Measurements from ENCODE around the gene HPSE. TPM values are rescaled to one million over a fixed set of nuclear protein-coding genes. Genes with fewer than 3 reads are reported as not detected.

Gene HPSE
- total and polyA plus RNA-seq, 9 of the 15 experiments (the other 6 are each of a cell fraction or from before 2014, with no cell fraction given) = 0.01 to 0.42 (median 0.14) TPM; not detected in 1

- TF ChIP-seq, protein P1, sequence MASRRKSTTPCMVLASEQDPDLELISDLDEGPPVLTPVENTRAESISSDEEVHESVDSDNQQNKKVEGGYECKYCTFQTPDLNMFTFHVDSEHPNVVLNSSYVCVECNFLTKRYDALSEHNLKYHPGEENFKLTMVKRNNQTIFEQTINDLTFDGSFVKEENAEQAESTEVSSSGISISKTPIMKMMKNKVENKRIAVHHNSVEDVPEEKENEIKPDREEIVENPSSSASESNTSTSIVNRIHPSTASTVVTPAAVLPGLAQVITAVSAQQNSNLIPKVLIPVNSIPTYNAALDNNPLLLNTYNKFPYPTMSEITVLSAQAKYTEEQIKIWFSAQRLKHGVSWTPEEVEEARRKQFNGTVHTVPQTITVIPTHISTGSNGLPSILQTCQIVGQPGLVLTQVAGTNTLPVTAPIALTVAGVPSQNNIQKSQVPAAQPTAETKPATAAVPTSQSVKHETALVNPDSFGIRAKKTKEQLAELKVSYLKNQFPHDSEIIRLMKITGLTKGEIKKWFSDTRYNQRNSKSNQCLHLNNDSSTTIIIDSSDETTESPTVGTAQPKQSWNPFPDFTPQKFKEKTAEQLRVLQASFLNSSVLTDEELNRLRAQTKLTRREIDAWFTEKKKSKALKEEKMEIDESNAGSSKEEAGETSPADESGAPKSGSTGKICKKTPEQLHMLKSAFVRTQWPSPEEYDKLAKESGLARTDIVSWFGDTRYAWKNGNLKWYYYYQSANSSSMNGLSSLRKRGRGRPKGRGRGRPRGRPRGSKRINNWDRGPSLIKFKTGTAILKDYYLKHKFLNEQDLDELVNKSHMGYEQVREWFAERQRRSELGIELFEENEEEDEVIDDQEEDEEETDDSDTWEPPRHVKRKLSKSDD (conservative IDR thresholded peaks at IDR 0.05; ENCODE audit: low read length) = no peak
- TF ChIP-seq, protein P2, sequence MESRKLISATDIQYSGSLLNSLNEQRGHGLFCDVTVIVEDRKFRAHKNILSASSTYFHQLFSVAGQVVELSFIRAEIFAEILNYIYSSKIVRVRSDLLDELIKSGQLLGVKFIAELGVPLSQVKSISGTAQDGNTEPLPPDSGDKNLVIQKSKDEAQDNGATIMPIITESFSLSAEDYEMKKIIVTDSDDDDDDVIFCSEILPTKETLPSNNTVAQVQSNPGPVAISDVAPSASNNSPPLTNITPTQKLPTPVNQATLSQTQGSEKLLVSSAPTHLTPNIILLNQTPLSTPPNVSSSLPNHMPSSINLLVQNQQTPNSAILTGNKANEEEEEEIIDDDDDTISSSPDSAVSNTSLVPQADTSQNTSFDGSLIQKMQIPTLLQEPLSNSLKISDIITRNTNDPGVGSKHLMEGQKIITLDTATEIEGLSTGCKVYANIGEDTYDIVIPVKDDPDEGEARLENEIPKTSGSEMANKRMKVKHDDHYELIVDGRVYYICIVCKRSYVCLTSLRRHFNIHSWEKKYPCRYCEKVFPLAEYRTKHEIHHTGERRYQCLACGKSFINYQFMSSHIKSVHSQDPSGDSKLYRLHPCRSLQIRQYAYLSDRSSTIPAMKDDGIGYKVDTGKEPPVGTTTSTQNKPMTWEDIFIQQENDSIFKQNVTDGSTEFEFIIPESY (CRISPR knock-in tag; IDR thresholded peaks at IDR 0.05) = no peak
- TF ChIP-seq C11orf30 (IDR thresholded peaks at IDR 0.05; ENCODE audit: low read depth) (peak; percentile 41; the same call in 1 of the 2 replicates), ZNF143 (CRISPR knock-in tag; IDR thresholded peaks at IDR 0.05) (no peak), SNRNP70 (optimal IDR thresholded peaks at IDR 0.05; ENCODE audit: low read depth, low read length) (no peak), SP1 (CRISPR knock-in tag; IDR thresholded peaks at IDR 0.05) (no peak), JUND (IDR thresholded peaks at IDR 0.05; ENCODE audit: borderline replicate concordance, low read depth, low read length) (peak; percentile 63; the same call in 1 of the 2 replicates), JUND (tag; IDR thresholded peaks at IDR 0.05; ENCODE audit: borderline replicate concordance, low read depth, low read length) (peak; percentile 14; the same call in 1 of the 3 replicates), WHSC1 (IDR thresholded peaks at IDR 0.05; ENCODE audit: low read length) (no peak)
- TF ChIP-seq, protein P3, sequence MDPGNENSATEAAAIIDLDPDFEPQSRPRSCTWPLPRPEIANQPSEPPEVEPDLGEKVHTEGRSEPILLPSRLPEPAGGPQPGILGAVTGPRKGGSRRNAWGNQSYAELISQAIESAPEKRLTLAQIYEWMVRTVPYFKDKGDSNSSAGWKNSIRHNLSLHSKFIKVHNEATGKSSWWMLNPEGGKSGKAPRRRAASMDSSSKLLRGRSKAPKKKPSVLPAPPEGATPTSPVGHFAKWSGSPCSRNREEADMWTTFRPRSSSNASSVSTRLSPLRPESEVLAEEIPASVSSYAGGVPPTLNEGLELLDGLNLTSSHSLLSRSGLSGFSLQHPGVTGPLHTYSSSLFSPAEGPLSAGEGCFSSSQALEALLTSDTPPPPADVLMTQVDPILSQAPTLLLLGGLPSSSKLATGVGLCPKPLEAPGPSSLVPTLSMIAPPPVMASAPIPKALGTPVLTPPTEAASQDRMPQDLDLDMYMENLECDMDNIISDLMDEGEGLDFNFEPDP (CRISPR knock-in tag; IDR thresholded peaks at IDR 0.05) = no peak
- TF ChIP-seq, protein P4, sequence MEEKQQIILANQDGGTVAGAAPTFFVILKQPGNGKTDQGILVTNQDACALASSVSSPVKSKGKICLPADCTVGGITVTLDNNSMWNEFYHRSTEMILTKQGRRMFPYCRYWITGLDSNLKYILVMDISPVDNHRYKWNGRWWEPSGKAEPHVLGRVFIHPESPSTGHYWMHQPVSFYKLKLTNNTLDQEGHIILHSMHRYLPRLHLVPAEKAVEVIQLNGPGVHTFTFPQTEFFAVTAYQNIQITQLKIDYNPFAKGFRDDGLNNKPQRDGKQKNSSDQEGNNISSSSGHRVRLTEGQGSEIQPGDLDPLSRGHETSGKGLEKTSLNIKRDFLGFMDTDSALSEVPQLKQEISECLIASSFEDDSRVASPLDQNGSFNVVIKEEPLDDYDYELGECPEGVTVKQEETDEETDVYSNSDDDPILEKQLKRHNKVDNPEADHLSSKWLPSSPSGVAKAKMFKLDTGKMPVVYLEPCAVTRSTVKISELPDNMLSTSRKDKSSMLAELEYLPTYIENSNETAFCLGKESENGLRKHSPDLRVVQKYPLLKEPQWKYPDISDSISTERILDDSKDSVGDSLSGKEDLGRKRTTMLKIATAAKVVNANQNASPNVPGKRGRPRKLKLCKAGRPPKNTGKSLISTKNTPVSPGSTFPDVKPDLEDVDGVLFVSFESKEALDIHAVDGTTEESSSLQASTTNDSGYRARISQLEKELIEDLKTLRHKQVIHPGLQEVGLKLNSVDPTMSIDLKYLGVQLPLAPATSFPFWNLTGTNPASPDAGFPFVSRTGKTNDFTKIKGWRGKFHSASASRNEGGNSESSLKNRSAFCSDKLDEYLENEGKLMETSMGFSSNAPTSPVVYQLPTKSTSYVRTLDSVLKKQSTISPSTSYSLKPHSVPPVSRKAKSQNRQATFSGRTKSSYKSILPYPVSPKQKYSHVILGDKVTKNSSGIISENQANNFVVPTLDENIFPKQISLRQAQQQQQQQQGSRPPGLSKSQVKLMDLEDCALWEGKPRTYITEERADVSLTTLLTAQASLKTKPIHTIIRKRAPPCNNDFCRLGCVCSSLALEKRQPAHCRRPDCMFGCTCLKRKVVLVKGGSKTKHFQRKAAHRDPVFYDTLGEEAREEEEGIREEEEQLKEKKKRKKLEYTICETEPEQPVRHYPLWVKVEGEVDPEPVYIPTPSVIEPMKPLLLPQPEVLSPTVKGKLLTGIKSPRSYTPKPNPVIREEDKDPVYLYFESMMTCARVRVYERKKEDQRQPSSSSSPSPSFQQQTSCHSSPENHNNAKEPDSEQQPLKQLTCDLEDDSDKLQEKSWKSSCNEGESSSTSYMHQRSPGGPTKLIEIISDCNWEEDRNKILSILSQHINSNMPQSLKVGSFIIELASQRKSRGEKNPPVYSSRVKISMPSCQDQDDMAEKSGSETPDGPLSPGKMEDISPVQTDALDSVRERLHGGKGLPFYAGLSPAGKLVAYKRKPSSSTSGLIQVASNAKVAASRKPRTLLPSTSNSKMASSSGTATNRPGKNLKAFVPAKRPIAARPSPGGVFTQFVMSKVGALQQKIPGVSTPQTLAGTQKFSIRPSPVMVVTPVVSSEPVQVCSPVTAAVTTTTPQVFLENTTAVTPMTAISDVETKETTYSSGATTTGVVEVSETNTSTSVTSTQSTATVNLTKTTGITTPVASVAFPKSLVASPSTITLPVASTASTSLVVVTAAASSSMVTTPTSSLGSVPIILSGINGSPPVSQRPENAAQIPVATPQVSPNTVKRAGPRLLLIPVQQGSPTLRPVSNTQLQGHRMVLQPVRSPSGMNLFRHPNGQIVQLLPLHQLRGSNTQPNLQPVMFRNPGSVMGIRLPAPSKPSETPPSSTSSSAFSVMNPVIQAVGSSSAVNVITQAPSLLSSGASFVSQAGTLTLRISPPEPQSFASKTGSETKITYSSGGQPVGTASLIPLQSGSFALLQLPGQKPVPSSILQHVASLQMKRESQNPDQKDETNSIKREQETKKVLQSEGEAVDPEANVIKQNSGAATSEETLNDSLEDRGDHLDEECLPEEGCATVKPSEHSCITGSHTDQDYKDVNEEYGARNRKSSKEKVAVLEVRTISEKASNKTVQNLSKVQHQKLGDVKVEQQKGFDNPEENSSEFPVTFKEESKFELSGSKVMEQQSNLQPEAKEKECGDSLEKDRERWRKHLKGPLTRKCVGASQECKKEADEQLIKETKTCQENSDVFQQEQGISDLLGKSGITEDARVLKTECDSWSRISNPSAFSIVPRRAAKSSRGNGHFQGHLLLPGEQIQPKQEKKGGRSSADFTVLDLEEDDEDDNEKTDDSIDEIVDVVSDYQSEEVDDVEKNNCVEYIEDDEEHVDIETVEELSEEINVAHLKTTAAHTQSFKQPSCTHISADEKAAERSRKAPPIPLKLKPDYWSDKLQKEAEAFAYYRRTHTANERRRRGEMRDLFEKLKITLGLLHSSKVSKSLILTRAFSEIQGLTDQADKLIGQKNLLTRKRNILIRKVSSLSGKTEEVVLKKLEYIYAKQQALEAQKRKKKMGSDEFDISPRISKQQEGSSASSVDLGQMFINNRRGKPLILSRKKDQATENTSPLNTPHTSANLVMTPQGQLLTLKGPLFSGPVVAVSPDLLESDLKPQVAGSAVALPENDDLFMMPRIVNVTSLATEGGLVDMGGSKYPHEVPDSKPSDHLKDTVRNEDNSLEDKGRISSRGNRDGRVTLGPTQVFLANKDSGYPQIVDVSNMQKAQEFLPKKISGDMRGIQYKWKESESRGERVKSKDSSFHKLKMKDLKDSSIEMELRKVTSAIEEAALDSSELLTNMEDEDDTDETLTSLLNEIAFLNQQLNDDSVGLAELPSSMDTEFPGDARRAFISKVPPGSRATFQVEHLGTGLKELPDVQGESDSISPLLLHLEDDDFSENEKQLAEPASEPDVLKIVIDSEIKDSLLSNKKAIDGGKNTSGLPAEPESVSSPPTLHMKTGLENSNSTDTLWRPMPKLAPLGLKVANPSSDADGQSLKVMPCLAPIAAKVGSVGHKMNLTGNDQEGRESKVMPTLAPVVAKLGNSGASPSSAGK (IDR thresholded peaks at IDR 0.05) = no peak
Observed at GRCh38 chr4:83255584-83255983, 79.1 kb downstream of the HPSE start (continued).

All from K562 (cell line).